Measurements from ENCODE around the gene PGC. TPM values are rescaled to one million over a fixed set of nuclear protein-coding genes. Genes with fewer than 3 reads are reported as not detected.

The PGC gene
- total and polyA plus RNA-seq, 9 of the 15 experiments (the other 6 are each of a cell fraction or from before 2014, with no cell fraction given) = 0.17 to 0.40 TPM; not detected in 7

- TF ChIP-seq CHD7 (IDR thresholded peaks at IDR 0.05; ENCODE audit: low read depth, low read length) (no peak), GTF2A2 (tag; IDR thresholded peaks at IDR 0.05) (no peak), MTA2 (IDR thresholded peaks at IDR 0.05; ENCODE audit: low read depth) (peak; percentile 72), MAZ (CRISPR knock-in tag; conservative IDR thresholded peaks at IDR 0.05 in 1 of 2, IDR thresholded peaks at IDR 0.05 in 1 of 2) (0 out of 4 replicates have a peak, but pooled peaks of 1 of the 2 experiments have one; percentile 32), RBM25 (IDR thresholded peaks at IDR 0.05; ENCODE audit: low read depth, low read length, severe bottlenecking) (no peak), FOXM1 (IDR thresholded peaks at IDR 0.05; ENCODE audit: low read depth) (peak; percentile 44; the same call in 1 of the 2 replicates), FOXM1 (CRISPR knock-in tag; IDR thresholded peaks at IDR 0.05; ENCODE audit: low read depth) (no peak), FOXO4 (CRISPR knock-in tag; IDR thresholded peaks at IDR 0.05) (no peak), PTBP1 (IDR thresholded peaks at IDR 0.05; ENCODE audit: low read depth, low read length) (no peak), ZNF449 (CRISPR knock-in tag; IDR thresholded peaks at IDR 0.05) (no peak), EWSR1 (IDR thresholded peaks at IDR 0.05; ENCODE audit: borderline replicate concordance, low read depth, partially characterized antibody) (no peak)
Measured at GRCh38 chr6:41747256-41748101, at the start of gene PGC (continued).
